ENCODE results near the gene FAM83F.
A peak's percentile ranks its signal among the peaks of the same experiment; 100 is the strongest.

Gene FAM83F

DNA sequence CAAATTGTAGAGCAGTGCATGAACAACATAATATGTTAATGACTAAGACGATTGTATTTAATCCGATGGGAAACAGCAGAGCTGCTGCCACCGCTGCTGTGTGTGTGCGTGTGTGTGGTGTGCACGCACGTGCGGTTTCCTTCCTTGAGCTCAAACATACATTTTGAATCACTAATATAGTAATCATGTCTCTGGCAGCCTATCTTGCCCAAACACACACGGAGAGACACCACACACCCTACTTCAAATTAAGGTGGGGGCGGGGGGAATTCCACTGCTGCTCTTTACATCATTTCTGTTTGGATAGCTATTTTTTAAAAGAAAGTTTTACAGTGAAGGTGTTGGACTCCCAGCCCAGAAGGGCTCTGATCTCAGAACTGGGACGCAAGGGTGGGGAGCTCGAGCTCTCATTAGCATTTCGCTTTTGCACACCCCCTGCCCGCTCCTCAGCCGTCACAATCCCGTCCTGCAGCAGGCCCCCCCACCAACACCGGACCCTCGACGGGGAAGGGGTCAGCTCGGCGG lies 651 bp upstream of the FAM83F start:
- DNase-seq (ENCODE audit: low read depth) = peak; percentile 66

DNA sequence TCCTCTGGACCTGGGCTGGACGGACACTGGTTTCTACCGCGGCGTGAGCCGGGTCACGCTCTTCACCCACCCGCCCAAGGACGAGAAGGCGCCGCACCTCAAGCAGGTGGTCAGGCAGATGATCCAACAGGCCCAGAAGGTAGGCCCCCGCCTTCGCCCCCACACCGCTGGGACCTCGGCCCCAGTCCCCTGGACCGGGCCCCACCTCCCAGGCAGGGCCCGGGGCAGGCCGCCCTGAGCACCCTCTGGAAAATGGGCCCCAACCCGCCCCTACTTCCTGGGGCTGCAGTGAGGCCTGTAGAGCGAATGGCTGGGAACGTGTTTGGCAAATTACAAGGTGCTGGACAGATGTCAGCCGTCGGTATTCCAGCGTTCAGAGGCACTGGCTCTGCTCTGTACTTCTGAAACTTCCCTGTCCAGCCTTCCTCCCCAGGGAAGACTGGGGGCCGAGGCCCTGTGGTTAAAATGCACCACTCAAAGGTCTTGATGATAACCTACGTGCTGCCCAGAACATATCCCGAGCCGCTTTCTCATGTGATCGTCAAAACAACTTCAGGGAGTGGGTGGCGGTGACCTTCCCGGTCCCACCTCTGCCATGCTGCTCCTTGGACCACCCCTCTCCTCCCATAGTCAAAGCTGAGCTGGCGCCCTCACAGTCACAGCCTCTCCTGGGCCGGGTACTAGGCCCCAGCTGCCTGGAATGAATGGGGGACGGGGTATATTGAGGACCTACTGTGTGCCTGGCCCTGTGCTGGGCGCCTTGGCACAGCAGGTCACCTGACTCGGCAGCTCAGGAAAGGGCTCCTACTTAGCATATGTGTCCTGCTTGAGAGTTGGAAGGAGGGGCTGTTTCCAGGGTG lies 869 bp downstream of the FAM83F start:
- DNase-seq (ENCODE audit: low read depth) = no peak

- no peak for DNase-seq (ENCODE audit: low read depth)
These were observed 2.0 kb downstream of the FAM83F start for GRCh38 chr22:39996732-39997131.

DNA sequence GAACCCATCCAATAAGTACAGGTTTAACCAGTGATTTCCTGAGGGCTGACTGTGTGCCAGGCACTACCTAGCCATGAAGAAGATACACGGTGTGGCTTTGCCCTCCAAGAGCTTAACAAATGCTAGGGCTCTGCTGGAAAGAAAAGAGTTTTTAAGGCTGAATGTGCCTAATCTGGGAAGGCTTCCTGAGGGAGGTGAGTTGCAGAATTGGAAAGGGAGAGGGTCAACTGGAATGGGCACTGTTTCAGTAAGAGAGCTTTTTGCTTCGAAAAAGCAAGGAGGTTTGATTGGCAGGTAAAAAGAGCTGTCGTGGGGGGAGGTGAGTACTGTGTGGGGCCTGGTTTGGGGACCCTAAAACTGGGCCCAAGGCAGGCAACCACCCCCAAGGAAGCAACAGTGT lies 2.7 kb downstream of the FAM83F start:
- DNase-seq (ENCODE audit: low read depth) = no peak

DNA sequence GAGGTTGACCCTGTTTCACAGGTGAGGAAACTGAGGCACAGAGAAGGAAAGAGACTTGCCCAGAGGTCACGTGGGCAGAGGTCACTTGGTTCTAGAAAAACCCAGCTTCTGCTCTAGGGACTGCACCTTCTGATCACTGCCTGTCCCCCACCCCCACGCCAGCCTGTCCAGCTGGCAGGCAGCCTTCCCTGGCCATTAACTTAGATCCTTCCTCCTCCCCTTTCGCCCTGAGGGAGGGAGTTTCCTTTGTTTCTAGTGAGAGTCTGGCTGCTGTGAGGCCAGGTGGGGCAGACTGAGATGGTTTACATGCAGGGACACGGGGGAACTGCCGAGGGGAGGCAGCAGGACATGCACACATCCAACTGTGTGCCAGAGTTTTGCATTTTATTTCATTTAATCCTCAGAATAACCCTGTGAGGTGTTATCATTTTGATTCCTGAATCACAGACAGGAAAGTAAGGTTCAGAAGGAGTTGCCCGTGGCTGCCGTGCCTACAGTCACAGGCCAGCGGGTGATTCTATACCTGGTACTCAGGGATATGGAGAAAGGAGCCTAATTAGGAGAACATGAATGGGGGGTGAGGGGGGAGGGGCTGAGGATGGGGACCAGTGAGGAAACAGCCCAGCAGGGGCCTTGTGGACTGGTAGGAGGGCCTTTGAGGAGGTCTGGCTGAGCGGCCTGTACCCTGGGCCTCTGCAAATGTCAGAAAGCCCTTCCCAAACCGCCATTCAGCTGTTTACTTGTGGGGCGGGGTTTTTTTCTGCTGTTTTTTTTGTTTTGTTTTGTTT lies 3.4 kb downstream of the FAM83F start:
- DNase-seq (ENCODE audit: low read depth) = no peak

DNA sequence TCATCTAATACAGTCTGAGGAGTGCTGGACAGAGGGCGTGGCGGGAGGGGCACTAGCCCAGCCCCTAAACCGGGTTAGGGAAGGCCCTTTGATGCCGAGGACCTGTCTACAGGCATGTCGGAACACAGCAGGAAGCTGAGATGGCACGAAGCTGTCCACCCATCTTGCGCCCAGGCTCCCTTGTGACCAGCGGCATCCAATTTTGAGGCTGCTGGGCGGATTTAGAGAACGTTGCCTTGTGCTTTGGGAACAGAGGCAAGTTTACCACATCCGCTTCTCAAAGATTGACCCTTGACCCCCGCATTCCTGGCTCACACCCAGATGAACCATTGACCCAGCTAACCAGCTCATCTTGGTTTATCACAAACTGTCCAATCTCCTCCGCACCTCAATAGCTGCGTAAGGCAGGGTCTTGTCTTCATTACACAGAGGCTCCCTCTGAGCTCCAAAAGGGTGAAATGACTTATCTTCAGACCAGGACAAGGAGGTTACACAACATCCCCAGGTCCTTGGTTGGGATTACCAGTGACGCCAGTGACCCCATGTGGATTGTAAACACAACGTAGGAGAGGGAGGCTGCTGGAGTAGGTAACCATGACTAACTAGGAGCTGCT lies 4.5 kb downstream of the FAM83F start:
- no peak for DNase-seq (ENCODE audit: low read depth)

GRCh38 chr22:40000171-40000570 lies 5.4 kb downstream of the FAM83F start:
- DNase-seq (ENCODE audit: low read depth) = no peak

- DNase-seq (ENCODE audit: low read depth) = no peak
These were observed 6.4 kb downstream of the FAM83F start for GRCh38 chr22:40001106-40001505.

GRCh38 chr22:40001800-40002577 lies 7.2 kb downstream of the FAM83F start:
- DNase-seq (ENCODE audit: low read depth) = no peak

- DNase-seq (ENCODE audit: low read depth) = no peak
These were observed 8.4 kb downstream of the FAM83F start for GRCh38 chr22:40002935-40003715.

DNA sequence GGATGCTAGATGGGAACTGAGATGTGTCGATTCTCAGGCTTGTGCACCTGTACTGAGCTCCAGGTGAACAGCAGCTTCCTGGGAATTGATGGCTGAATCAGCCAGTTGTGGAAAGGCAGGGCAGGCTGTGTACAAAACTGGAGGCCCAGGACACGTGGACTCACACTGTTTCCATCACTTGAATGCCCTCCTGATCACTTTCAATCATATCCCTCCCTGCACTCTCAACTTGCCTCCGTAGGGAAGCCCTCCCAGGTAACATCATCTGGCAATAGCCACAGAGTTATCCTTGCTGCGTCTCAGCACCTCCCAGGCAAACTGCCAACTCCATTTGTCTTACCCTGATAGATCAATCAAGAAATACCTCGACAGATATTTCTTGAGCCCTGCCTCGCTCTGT lies 10.1 kb downstream of the FAM83F start:
- no peak for DNase-seq (ENCODE audit: low read depth)

GRCh38 chr22:40006641-40007040 lies 11.9 kb downstream of the FAM83F start:
- no peak for DNase-seq (ENCODE audit: low read depth)

GRCh38 chr22:40007853-40008710 lies 13.3 kb downstream of the FAM83F start:
- DNase-seq (ENCODE audit: low read depth) = no peak

- no peak for DNase-seq (ENCODE audit: low read depth)
These were observed 14.1 kb downstream of the FAM83F start for GRCh38 chr22:40008726-40009291.

DNA sequence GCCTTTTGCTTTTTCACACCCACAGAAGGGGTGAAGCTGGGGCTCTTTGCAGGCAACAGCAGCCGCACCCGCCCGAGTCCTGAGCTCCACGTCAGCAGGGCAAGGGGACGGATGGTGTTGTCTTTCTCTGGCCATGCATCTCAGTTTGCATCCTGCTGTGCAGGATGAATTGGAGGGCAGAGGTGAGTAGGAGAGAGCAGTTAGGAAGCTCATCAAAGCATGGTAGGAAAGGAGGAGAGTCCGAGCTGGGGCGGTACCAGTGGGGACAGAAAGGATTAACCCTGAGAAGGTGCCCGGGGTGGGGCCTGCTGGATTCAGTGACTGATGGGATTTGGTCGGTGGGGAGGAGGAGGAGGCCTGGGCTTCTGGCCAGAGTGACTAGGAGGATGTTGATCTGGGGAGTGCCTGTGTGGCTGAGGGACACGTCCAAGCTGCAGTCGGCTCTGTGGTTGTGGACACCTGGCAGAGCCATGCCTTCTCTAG lies 14.6 kb downstream of the FAM83F start:
- no peak for DNase-seq (ENCODE audit: low read depth)

DNA sequence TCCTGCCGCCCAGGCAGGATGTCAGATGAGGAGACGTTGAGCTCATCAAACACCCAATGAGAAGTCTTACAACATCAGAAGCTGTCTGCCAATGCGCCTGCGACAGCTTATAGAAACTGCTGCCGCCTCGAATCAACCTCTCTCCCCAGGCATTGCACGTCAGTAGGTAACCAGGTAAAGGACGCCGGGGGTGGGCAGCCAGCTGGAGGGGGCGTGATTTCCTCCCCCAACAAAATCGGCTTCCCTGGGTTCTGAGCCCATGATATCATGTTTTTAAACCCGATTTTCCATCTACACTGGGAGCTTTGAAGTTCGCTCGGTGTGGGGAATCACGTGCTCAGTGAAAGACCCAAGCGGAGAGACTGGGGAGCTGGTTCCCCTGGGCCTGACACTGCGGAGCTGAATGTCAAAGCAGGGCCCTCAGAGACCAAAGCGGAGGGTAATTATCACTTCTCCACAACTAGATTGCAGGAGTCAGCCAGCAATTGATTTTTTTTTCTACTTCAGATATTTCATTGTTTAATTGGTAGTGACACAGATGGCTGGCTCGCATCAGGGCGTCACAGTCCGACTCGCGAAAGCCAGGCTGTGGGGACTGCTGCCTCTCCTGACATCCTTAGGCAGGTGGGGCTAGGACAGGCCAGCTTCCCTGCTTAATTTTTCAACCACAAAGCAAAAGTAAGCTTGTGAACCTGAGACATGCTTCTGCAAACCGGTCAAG lies 15.4 kb downstream of the FAM83F start:
- DNase-seq (ENCODE audit: low read depth) = peak; percentile 13

- DNase-seq (ENCODE audit: low read depth) = no peak
These were observed 16.0 kb downstream of the FAM83F start for GRCh38 chr22:40010746-40011145.

GRCh38 chr22:40014667-40015248 lies 20.0 kb downstream of the FAM83F start:
- DNase-seq (ENCODE audit: low read depth) = no peak
